BE2C (cell line): ENCODE measurements around the gene MYH2.

ENCODE experiments used
- DNase-seq: peaks from one replicate; pipeline ENCODE4 v3.0.0-alpha.2; 2020
- H3K27me3 ChIP-seq: fragments of 250-450 bp; sonication (Bioruptor Pico); 2 replicates; pipeline ENCODE4 v1.5.1; 2020; ENCODE audit warnings: mild to moderate bottlenecking
- H3K36me3 ChIP-seq: fragments of 250-450 bp; sonication (Bioruptor Pico); 2 replicates; pipeline ENCODE4 v1.5.1; 2020; ENCODE audit warnings: mild to moderate bottlenecking
- H3K4me1 ChIP-seq: fragments of 250-450 bp; sonication (Bioruptor Pico); 2 replicates; pipeline ENCODE4 v1.5.1; 2020
- H3K4me3 ChIP-seq: 2 replicates; pipeline ENCODE4 v1.5.1; 2011; ENCODE audit warnings: low read depth, low read length
- H3K9me3 ChIP-seq: fragments of 250-450 bp; sonication (Bioruptor Pico); 2 replicates; pipeline ENCODE4 v1.5.1; 2020
- CTCF ChIP-seq: IDR thresholded peaks from 2 replicates; pipeline ENCODE4 v1.5.1; 2012; ENCODE audit warnings: mild to moderate bottlenecking, low read depth, low read length

MYH2 gene

GRCh38 chr17:10574324-10574723 is 24.9 kb upstream of the MYH2 start:
- no peak overlapping the region for H3K4me3 ChIP-seq
- no peak for TF ChIP-seq CTCF
- H3K9me3 ChIP-seq, result no peaks in the 10 kb centered on the region
- no peaks in the 10 kb centered on the region for H3K4me1 ChIP-seq
- H3K27me3 ChIP-seq, result no peaks in the 10 kb centered on the region
- no peaks in the 10 kb centered on the region for H3K36me3 ChIP-seq
- DNase-seq, result no peak

GRCh38 chr17:10563991-10564660 is 14.7 kb upstream of the MYH2 start:
- TF ChIP-seq CTCF, result no peak
- H3K9me3 ChIP-seq, result no peaks in the 10 kb centered on the region
- H3K36me3 ChIP-seq, result no peaks in the 10 kb centered on the region

GRCh38 chr17:10558049-10558448 is 8.6 kb upstream of the MYH2 start:
- H3K4me1 ChIP-seq, result no peaks in the 10 kb centered on the region
- no peak for DNase-seq
- no peak for TF ChIP-seq CTCF

More at GRCh38 chr17:10563991-10564660, 14.7 kb upstream of the MYH2 start:
- Histone ChIP-seq H3K4me1 (no peaks in the 10 kb centered on the region), H3K4me3 (no peak overlapping the region), H3K27me3 (no peaks in the 10 kb centered on the region)
- DNase-seq, result no peak

GRCh38 chr17:10557422-10557821 is 8.0 kb upstream of the MYH2 start:
- no peaks in the 10 kb centered on the region for H3K27me3 ChIP-seq
- no peaks in the 10 kb centered on the region for H3K9me3 ChIP-seq
- H3K4me1 ChIP-seq, result no peaks in the 10 kb centered on the region
- H3K4me3 ChIP-seq, result no peak overlapping the region
- DNase-seq, result no peak
- no peak for TF ChIP-seq CTCF
- no peaks in the 10 kb centered on the region for H3K36me3 ChIP-seq

More at GRCh38 chr17:10558049-10558448, 8.6 kb upstream of the MYH2 start:
- H3K9me3 ChIP-seq, result no peaks in the 10 kb centered on the region
- no peak overlapping the region for H3K4me3 ChIP-seq
- no peaks in the 10 kb centered on the region for H3K36me3 ChIP-seq
- H3K27me3 ChIP-seq, result no peaks in the 10 kb centered on the region

- Histone ChIP-seq H3K4me3 (no peak overlapping the region), H3K36me3 (no peaks in the 10 kb centered on the region), H3K27me3 (no peaks in the 10 kb centered on the region), H3K9me3 (no peaks in the 10 kb centered on the region), H3K4me1 (no peaks in the 10 kb centered on the region)
- no peak for TF ChIP-seq CTCF
- DNase-seq, result no peak
Observed at GRCh38 chr17:10556301-10557005, 7.0 kb upstream of the MYH2 start.

- Histone ChIP-seq H3K36me3 (no peaks in the 10 kb centered on the region), H3K27me3 (no peaks in the 10 kb centered on the region), H3K4me1 (no peaks in the 10 kb centered on the region), H3K4me3 (no peak overlapping the region), H3K9me3 (no peaks in the 10 kb centered on the region)
- TF ChIP-seq CTCF, result no peak
- DNase-seq, result no peak
Observed at GRCh38 chr17:10550014-10550413, 556 bp upstream of the MYH2 start.
